GM19351 (cell line): ENCODE measurements around the gene PPAN.

Experiments used
- ATAC-seq: cut with Tn5 transposase; IDR thresholded peaks from one replicate; pipeline ENCODE4 v1.9.1; 2021; ENCODE audit warnings: mild to moderate bottlenecking, moderate library complexity; ENCODE audit not compliant: unreplicated experiment

The PPAN gene

GRCh38 chr19:10106100-10106936 lies at the start of gene PPAN:
Gene PPAN (plus strand): TSS chr19:10106362. CDS start chr19:10106395, 33 bp downstream.
- ATAC-seq, result peak; percentile 48

- ATAC-seq, result no peak
These were observed 44.3 kb upstream of the PPAN start for GRCh38 chr19:10061717-10062310.

- ATAC-seq, result no peak
These were observed 38.0 kb upstream of the PPAN start for GRCh38 chr19:10068205-10068604.

GRCh38 chr19:10069046-10069445 lies 37.1 kb upstream of the PPAN start:
- no peak for ATAC-seq

- no peak for ATAC-seq
These were observed 35.3 kb upstream of the PPAN start for GRCh38 chr19:10070730-10071446.

GRCh38 chr19:10074153-10074552 lies 32.0 kb upstream of the PPAN start:
- ATAC-seq, result no peak

- no peak for ATAC-seq
These were observed 29.6 kb upstream of the PPAN start for GRCh38 chr19:10076535-10076934.

- no peak for ATAC-seq
These were observed 27.8 kb upstream of the PPAN start for GRCh38 chr19:10078329-10078728.

GRCh38 chr19:10079031-10079453 lies 27.1 kb upstream of the PPAN start:
- ATAC-seq, result no peak

- no peak for ATAC-seq
These were observed 22.3 kb upstream of the PPAN start for GRCh38 chr19:10083911-10084310.

- ATAC-seq, result no peak
These were observed 21.4 kb upstream of the PPAN start for GRCh38 chr19:10084803-10085202.

- ATAC-seq, result peak; percentile 86
These were observed 20.2 kb upstream of the PPAN start, which contains the start of gene SHFL for GRCh38 chr19:10085641-10086590. Gene SHFL (plus strand): TSS chr19:10086317. CDS start chr19:10086428, 111 bp downstream.

- ATAC-seq, result no peak
These were observed 19.5 kb upstream of the PPAN start for GRCh38 chr19:10086591-10087192.

GRCh38 chr19:10087296-10088061 lies 18.7 kb upstream of the PPAN start:
- no peak for ATAC-seq

- ATAC-seq, result no peak
These were observed 17.1 kb upstream of the PPAN start for GRCh38 chr19:10088949-10089554.

GRCh38 chr19:10089801-10090375 lies 16.3 kb upstream of the PPAN start:
- ATAC-seq, result no peak

GRCh38 chr19:10091370-10091687 lies 14.8 kb upstream of the PPAN start:
- no peak for ATAC-seq

GRCh38 chr19:10091895-10092641 lies 14.1 kb upstream of the PPAN start:
- ATAC-seq, result no peak
